Mucosa of stomach (tissue), 1 donor: ENCODE data around the gene CFAP73.

Source experiments
- H3K27me3 ChIP-seq: one replicate; pipeline ENCODE4 v1.7.0; 2013; ENCODE audit warnings: mild to moderate bottlenecking, low read length; ENCODE audit not compliant: control insufficient read depth, insufficient read depth
- H3K36me3 ChIP-seq: one replicate; pipeline ENCODE4 v1.7.0; 2013; ENCODE audit warnings: low read length; ENCODE audit not compliant: control insufficient read depth, insufficient read depth
- H3K4me1 ChIP-seq: one replicate; pipeline ENCODE4 v1.7.0; 2013; ENCODE audit warnings: mild to moderate bottlenecking, low read length; ENCODE audit not compliant: control insufficient read depth, insufficient read depth
- H3K4me3 ChIP-seq: one replicate; pipeline ENCODE4 v1.7.0; 2013; ENCODE audit warnings: low read length
- H3K9ac ChIP-seq: one replicate; pipeline ENCODE4 v1.7.0; 2013; ENCODE audit warnings: mild to moderate bottlenecking, low read length, moderate library complexity
- H3K9me3 ChIP-seq: one replicate; pipeline ENCODE4 v1.7.0; 2013; ENCODE audit warnings: mild to moderate bottlenecking, low read length, moderate library complexity; ENCODE audit not compliant: control insufficient read depth
- donor health status: Pancreatic carcinoma.

The CFAP73 gene

GRCh38 chr12:113190761-113191160 is 41.2 kb downstream of the CFAP73 start:
- Histone ChIP-seq H3K36me3 (no peaks in the 10 kb centered on the region), H3K4me1 (peaks cover 5% of the 10 kb centered on the region), H3K4me3 (no peak overlapping the region), H3K9ac (no peak overlapping the region), H3K9me3 (no peaks in the 10 kb centered on the region), H3K27me3 (no peaks in the 10 kb centered on the region)

- Histone ChIP-seq H3K4me3 (no peak overlapping the region), H3K36me3 (no peaks in the 10 kb centered on the region), H3K9ac (no peak overlapping the region), H3K9me3 (no peaks in the 10 kb centered on the region), H3K4me1 (peaks cover 5% of the 10 kb centered on the region), H3K27me3 (no peaks in the 10 kb centered on the region)
Measured at GRCh38 chr12:113191227-113191626, 41.7 kb downstream of the CFAP73 start.

GRCh38 chr12:113194971-113195391 is 45.5 kb downstream of the CFAP73 start:
- Histone ChIP-seq H3K4me3 (no peak overlapping the region), H3K9ac (no peak overlapping the region), H3K36me3 (no peaks in the 10 kb centered on the region), H3K9me3 (no peaks in the 10 kb centered on the region), H3K4me1 (peaks cover 5% of the 10 kb centered on the region), H3K27me3 (no peaks in the 10 kb centered on the region)

GRCh38 chr12:113195598-113195997 is 46.1 kb downstream of the CFAP73 start:
- H3K27me3 ChIP-seq, result no peaks in the 10 kb centered on the region
- peaks cover 5% of the 10 kb centered on the region for H3K4me1 ChIP-seq
- no peak overlapping the region for H3K9ac ChIP-seq
- no peak overlapping the region for H3K4me3 ChIP-seq
- H3K36me3 ChIP-seq, result no peaks in the 10 kb centered on the region
- no peaks in the 10 kb centered on the region for H3K9me3 ChIP-seq

- Histone ChIP-seq H3K4me3 (no peak overlapping the region), H3K4me1 (peaks cover 5% of the 10 kb centered on the region), H3K9me3 (no peaks in the 10 kb centered on the region), H3K36me3 (no peaks in the 10 kb centered on the region), H3K27me3 (no peaks in the 10 kb centered on the region), H3K9ac (no peak overlapping the region)
Measured at GRCh38 chr12:113196582-113196981, 47.1 kb downstream of the CFAP73 start.

GRCh38 chr12:113196990-113197389 is 47.5 kb downstream of the CFAP73 start:
- H3K27me3 ChIP-seq, result no peaks in the 10 kb centered on the region
- H3K9ac ChIP-seq, result no peak overlapping the region
- H3K4me1 ChIP-seq, result peaks cover 5% of the 10 kb centered on the region
- H3K36me3 ChIP-seq, result no peaks in the 10 kb centered on the region
- H3K9me3 ChIP-seq, result no peaks in the 10 kb centered on the region
- no peak overlapping the region for H3K4me3 ChIP-seq

GRCh38 chr12:113197518-113198077 is 48.1 kb downstream of the CFAP73 start:
- no peak overlapping the region for H3K4me3 ChIP-seq
- no peaks in the 10 kb centered on the region for H3K9me3 ChIP-seq
- peaks cover 5% of the 10 kb centered on the region for H3K4me1 ChIP-seq
- H3K9ac ChIP-seq, result no peak overlapping the region
- no peaks in the 10 kb centered on the region for H3K36me3 ChIP-seq
- no peaks in the 10 kb centered on the region for H3K27me3 ChIP-seq

GRCh38 chr12:113198296-113198695 is 48.8 kb downstream of the CFAP73 start:
- Histone ChIP-seq H3K36me3 (no peaks in the 10 kb centered on the region), H3K27me3 (no peaks in the 10 kb centered on the region), H3K9me3 (no peaks in the 10 kb centered on the region), H3K9ac (no peak overlapping the region), H3K4me3 (no peak overlapping the region), H3K4me1 (peaks cover 5% of the 10 kb centered on the region)

GRCh38 chr12:113200021-113200797 is 50.7 kb downstream of the CFAP73 start:
- Histone ChIP-seq H3K27me3 (no peaks in the 10 kb centered on the region), H3K9ac (no peak overlapping the region), H3K4me3 (no peak overlapping the region), H3K36me3 (no peaks in the 10 kb centered on the region), H3K9me3 (no peaks in the 10 kb centered on the region), H3K4me1 (no peaks in the 10 kb centered on the region)

- Histone ChIP-seq H3K27me3 (no peaks in the 10 kb centered on the region), H3K4me3 (no peak overlapping the region), H3K4me1 (no peaks in the 10 kb centered on the region), H3K9me3 (no peaks in the 10 kb centered on the region), H3K36me3 (no peaks in the 10 kb centered on the region), H3K9ac (no peak overlapping the region)
Measured at GRCh38 chr12:113201187-113202177, 52.0 kb downstream of the CFAP73 start.

- Histone ChIP-seq H3K4me1 (no peaks in the 10 kb centered on the region), H3K9me3 (no peaks in the 10 kb centered on the region), H3K4me3 (no peak overlapping the region), H3K36me3 (no peaks in the 10 kb centered on the region), H3K9ac (no peak overlapping the region), H3K27me3 (no peaks in the 10 kb centered on the region)
Measured at GRCh38 chr12:113202300-113203075, 53.0 kb downstream of the CFAP73 start.
